ENCODE measurements around the gene ALDH6A1.

Gene ALDH6A1

GRCh38 chr14:74018586-74019407 lies 65.5 kb downstream of the ALDH6A1 start, which contains the start of the genes BBOF1 and ENTPD5:
TSS of gene BBOF1 (plus strand) at chr14:74019349. CDS start at chr14:74019479, 130 bp downstream.
TSS of gene ENTPD5 (minus strand) at chr14:74019288. CDS start at chr14:73988102, 31,186 bp downstream.
- peaks cover 3% of the 10 kb centered on the region for H3K4me1 ChIP-seq (ENCODE audit: control insufficient read depth, insufficient read depth, low read length, unreplicated experiment)
- no peaks in the 10 kb centered on the region for H3K36me3 ChIP-seq (ENCODE audit: insufficient read depth, low read length)
- H3K79me2 ChIP-seq (ENCODE audit: control insufficient read depth, insufficient read depth, low read length, unreplicated experiment) = no peaks in the 10 kb centered on the region
- peak within 1 kb of the TSS; percentile 98 for H2AFZ ChIP-seq (ENCODE audit: low read length, unreplicated experiment)
- peak within 1 kb of the TSS; percentile 97 for H3K4me3 ChIP-seq (ENCODE audit: low read depth, low read length)
- H3K27ac ChIP-seq (ENCODE audit: low read depth, low read length) = peak within 1 kb of the TSS; percentile 94
- H3K27me3 ChIP-seq (ENCODE audit: insufficient read depth, low read length) = no peaks in the 10 kb centered on the region

GRCh38 chr14:74018174-74018585 lies 66.1 kb downstream of the ALDH6A1 start:
- Histone ChIP-seq H3K4me1 (ENCODE audit: control insufficient read depth, insufficient read depth, low read length, unreplicated experiment) (peaks cover 3% of the 10 kb centered on the region), H3K4me3 (ENCODE audit: low read depth, low read length) (peak overlapping the region; percentile 97), H3K79me2 (ENCODE audit: control insufficient read depth, insufficient read depth, low read length, unreplicated experiment) (no peaks in the 10 kb centered on the region), H3K27ac (ENCODE audit: low read depth, low read length) (peak overlapping the region; percentile 94), H3K36me3 (ENCODE audit: insufficient read depth, low read length) (no peaks in the 10 kb centered on the region), H2AFZ (ENCODE audit: low read length, unreplicated experiment) (peak overlapping the region; percentile 98), H3K27me3 (ENCODE audit: insufficient read depth, low read length) (no peaks in the 10 kb centered on the region)

GRCh38 chr14:74015963-74016362 lies 68.3 kb downstream of the ALDH6A1 start:
- Histone ChIP-seq H3K79me2 (ENCODE audit: control insufficient read depth, insufficient read depth, low read length, unreplicated experiment) (no peaks in the 10 kb centered on the region), H2AFZ (ENCODE audit: low read length, unreplicated experiment) (no peak overlapping the region), H3K4me1 (ENCODE audit: control insufficient read depth, insufficient read depth, low read length, unreplicated experiment) (peaks cover 3% of the 10 kb centered on the region), H3K27me3 (ENCODE audit: insufficient read depth, low read length) (no peaks in the 10 kb centered on the region), H3K36me3 (ENCODE audit: insufficient read depth, low read length) (peaks cover 3% of the 10 kb centered on the region; the same call in 1 of the 2 replicates), H3K4me3 (ENCODE audit: low read depth, low read length) (no peak overlapping the region), H3K27ac (ENCODE audit: low read depth, low read length) (no peak overlapping the region)

- no peaks in the 10 kb centered on the region for H3K27me3 ChIP-seq (ENCODE audit: insufficient read depth, low read length)
- no peak overlapping the region for H3K27ac ChIP-seq (ENCODE audit: low read depth, low read length)
- H3K4me1 ChIP-seq (ENCODE audit: control insufficient read depth, insufficient read depth, low read length, unreplicated experiment) = peaks cover 3% of the 10 kb centered on the region
- no peak overlapping the region for H3K4me3 ChIP-seq (ENCODE audit: low read depth, low read length)
- H2AFZ ChIP-seq (ENCODE audit: low read length, unreplicated experiment) = no peak overlapping the region
- no peaks in the 10 kb centered on the region for H3K79me2 ChIP-seq (ENCODE audit: control insufficient read depth, insufficient read depth, low read length, unreplicated experiment)
- H3K36me3 ChIP-seq (ENCODE audit: insufficient read depth, low read length) = peaks cover 3% of the 10 kb centered on the region; the same call in 1 of the 2 replicates
Measured at GRCh38 chr14:74015176-74015575, 69.1 kb downstream of the ALDH6A1 start.

GRCh38 chr14:74014299-74014698 lies 70.0 kb downstream of the ALDH6A1 start:
- Histone ChIP-seq H2AFZ (ENCODE audit: low read length, unreplicated experiment) (no peak overlapping the region), H3K36me3 (ENCODE audit: insufficient read depth, low read length) (peaks cover 3% of the 10 kb centered on the region; the same call in 1 of the 2 replicates), H3K27ac (ENCODE audit: low read depth, low read length) (no peak overlapping the region), H3K4me1 (ENCODE audit: control insufficient read depth, insufficient read depth, low read length, unreplicated experiment) (peaks cover 3% of the 10 kb centered on the region), H3K4me3 (ENCODE audit: low read depth, low read length) (no peak overlapping the region), H3K27me3 (ENCODE audit: insufficient read depth, low read length) (no peaks in the 10 kb centered on the region), H3K79me2 (ENCODE audit: control insufficient read depth, insufficient read depth, low read length, unreplicated experiment) (no peaks in the 10 kb centered on the region)

GRCh38 chr14:74008843-74009499 lies 75.3 kb downstream of the ALDH6A1 start:
- H3K79me2 ChIP-seq (ENCODE audit: control insufficient read depth, insufficient read depth, low read length, unreplicated experiment) = no peaks in the 10 kb centered on the region
- H3K36me3 ChIP-seq (ENCODE audit: insufficient read depth, low read length) = peaks cover 3% of the 10 kb centered on the region; the same call in 1 of the 2 replicates
- no peak overlapping the region for H3K27ac ChIP-seq (ENCODE audit: low read depth, low read length)
- no peak overlapping the region for H2AFZ ChIP-seq (ENCODE audit: low read length, unreplicated experiment)
- no peaks in the 10 kb centered on the region for H3K4me1 ChIP-seq (ENCODE audit: control insufficient read depth, insufficient read depth, low read length, unreplicated experiment)
- H3K4me3 ChIP-seq (ENCODE audit: low read depth, low read length) = no peak overlapping the region
- H3K27me3 ChIP-seq (ENCODE audit: insufficient read depth, low read length) = no peaks in the 10 kb centered on the region
